ENCODE measurements around the gene COL4A2.

COL4A2 gene

DNA sequence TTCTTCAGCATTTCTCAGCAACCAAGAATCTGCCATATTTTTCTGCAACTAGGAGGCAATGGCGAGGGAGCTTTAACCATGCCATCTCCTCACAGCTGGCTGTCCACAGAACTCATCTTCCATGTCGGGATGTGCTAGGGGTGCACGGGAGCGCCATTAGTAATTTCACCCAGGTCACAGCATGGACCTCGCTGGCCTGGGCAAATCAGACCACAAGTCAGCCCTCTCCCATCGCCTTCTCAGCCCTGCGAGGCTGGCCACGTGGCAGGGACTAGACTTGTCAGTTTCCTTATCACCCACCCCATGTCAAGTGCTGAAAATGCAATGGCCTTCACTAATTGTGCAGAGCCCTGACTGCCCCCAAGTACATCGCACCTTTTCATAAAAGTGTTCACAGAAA, 15.8 kb upstream of the COL4A2 start:
- no peak for DNase-seq

DNA sequence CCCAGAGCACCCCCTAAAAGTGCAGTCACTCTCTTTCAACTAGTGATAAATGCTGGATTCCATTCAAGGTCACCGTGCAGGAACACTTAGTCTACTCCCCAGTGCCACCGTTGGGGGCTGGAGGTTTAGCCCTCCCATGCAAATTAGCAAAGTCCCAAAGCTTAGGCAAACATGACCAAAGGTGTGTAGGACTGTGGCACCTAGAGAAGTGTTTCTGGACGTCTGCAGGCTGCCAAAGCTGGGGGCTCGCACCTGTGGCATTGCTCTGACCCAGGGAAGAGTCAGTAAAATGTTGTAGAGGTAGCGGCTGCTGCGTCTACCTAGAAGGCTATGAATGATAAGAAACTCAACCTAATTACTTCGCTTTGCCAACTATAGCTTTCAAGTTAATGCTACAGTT, 14.0 kb upstream of the COL4A2 start:
- DNase-seq = no peak

DNA sequence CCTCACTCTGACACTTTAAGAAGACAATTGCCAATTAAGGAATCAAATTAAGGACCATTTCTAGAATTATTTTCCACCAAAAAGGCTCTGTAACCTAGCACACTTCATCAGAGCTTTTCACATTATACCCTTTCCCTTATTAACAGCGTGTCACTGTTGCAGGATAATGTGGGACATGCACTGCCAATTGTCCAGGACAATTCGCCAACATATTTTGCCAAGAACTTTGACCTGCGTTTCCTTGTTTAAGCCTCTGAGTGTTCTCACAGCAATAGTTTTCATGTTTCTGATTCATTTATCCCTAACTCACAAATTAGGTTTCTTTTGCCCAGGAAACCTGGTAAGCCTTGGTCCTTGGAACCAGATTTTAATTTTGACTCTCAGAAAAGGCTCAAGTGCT, 13.4 kb upstream of the COL4A2 start:
- no peak for DNase-seq

DNA sequence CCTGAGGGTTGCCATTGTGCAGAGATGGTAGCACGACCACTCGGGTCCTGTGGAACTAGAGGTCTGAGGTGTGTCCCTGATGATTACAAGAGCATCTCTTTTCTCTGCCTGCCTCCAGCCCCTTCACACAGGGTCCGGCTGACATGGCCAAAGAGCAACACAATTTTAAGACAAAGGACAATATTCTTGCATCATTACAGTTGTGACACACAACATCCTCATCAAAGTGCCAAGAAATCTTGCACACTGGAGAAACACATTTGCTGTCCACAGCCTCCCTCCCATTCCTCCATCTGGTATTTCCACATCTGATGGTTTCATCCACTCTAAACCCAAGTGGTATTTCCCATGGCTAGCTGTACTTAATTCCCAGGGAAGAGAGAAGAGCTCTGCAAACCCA, 12.9 kb upstream of the COL4A2 start:
- no peak for DNase-seq

DNA sequence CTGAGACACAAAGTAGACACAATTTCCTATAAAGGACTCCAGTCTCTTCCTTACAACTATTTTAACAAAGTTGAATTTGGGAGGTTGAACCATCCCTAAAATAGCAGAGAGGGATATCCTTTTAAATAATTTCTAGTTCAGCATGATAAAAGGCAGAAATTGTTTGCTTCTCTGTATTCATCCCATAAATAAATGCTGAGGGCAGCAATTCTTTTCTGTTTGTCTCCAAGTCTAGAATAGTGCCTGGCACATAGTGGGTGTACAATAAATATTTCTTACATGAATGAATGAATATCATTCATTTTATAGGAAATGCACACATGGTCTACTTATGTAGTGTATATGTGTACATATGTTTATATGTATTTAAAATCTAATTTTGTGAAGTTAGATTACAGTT, 12.5 kb upstream of the COL4A2 start:
- DNase-seq = no peak

DNA sequence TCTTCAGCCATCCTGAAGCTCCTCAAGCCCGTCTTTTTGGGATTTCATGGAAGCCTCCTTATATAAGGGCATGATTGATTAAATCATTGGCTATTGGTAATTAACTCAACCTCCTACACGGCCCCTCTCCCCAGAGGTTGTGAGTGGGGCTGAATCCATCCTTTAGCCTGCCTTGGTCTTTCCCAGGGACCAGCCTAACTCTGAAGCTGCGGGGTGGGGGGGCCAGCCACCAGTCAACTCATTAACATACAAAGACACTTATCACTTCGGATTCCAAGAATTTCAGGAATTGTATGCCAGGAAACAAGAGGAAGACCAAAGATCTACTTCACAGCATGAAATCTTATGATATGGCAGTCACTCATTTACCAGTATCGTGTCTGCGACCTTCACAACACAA, 10.1 kb upstream of the COL4A2 start:
- DNase-seq = no peak

DNA sequence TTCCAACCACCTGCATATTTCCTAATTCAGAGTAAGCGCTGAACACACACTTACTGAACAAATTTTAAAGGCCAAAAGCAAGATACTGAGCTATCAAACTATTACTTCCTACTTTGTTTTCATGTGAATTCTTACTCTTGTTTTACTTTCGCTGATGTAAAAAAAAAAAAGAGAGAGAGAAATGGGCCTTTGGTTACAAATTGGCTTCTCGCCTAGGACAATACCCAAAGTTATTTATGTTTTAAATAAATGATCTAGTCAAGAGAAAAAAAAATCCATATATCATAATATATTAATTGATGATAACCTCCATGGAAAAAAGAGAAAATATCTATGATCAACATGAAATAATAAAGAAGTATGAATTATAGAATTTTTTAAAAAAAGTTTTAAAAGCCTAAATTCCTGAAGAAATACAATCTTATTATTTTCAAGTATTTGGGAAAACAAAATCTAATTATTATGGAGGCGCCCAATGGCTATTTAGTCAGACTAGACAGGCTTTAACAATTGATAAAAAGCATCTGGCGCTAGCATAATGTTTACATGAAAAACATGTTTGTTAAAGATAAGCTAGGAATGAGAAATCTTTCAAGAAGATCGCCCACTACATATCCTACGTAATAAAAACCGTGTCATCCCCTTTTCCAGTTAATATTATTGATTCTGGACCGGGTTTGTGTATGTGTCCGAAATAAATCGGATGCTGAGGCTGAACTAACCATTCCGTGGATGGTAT, 9.1 kb upstream of the COL4A2 start:
- DNase-seq = no peak

DNA sequence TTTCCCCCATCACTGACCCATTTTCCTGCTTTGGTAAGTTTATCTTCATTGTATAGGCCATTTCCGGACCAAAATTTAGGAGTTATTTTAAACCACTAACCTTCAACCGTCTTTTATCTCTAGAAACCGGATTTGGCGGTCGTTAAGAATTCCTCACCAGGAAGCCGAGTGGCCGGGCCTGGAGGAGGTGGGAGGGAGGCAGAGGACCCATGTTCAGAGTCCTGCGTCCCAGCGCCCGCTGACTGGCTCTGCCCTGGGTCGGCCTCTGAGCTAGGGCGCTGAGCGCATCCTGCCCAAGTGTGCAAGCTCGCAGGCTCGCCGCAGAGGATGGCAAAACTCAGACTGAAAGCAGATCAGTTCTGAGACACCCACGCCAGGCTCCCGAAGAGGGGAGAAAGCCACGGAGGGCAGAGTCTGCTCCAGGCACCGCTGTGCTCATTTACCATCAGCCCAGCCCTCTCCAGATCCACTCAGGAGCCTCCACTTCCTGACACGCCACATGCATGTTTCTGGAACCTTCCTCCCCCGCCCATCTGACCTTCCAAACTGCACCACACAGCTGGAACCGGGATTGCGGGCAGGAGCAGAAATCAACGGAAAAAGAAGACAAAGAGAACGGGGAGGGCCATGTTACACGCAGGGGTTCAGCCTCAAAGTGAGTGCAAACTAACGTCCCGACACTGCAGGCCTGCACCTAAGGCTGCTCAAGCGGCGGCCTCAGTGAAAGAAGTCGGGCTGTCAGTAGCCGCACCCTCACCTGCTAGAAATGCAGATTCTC, 8.4 kb upstream of the COL4A2 start:
- peak; percentile 40 to 50 for DNase-seq

DNA sequence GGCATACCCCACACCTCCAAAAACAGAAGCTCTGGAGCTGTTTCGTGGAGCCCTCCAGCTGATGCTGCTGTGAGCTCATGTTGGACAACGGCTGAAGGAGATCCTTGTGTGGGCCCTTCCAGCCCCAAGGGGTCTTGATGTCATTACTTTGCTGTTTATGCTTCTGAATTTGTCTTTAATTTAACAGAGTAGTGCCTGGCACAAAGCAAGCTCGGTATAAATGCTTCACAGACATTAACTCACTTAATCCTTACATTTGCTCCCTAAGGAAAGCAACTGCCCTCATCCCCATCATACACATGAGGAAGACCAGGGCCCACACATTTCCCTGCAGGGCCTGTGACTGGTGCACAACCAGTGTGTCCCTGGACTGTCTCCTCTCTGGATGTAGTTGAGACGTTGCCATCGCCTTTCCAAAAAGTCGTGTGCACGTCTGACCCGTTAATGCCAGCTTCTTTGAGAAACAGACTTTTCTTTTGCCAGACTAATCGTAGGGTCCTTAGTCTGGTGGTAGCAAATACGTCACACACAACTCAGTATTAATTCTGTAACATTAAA, 7.7 kb upstream of the COL4A2 start:
- DNase-seq = no peak

DNA sequence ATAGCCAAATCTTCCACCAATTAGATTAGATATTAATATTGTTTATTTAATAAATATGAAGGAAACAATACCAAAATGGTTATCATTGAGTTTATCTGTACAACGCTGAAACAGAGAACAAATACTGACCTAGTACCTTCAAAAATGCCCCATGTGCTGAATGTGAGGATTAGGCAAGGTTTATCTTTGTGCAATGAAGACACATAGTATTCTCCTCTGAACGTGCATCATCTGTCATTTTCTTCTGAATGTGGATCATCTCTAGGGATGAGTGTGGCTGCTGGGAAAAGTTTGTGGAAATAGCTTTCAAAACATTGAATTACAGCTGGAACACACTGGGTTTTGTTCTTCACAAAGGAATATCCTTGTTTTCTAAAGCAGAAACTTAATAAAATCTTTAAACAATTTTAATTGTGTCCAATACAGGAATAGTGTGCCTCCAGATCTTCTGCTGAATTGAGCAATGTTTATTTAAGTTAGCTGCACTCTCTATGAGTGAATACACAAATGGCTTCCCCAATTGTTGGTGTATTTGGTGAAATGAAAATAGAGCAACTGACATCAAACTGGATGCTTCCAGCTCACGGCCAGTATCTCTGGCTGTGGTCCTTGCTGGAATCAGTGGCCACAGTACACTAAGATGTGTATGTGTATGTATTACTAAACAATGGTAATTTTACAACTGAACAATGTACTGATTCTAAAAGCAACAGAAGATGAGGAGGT, 6.8 kb upstream of the COL4A2 start:
- no peak for DNase-seq

DNA sequence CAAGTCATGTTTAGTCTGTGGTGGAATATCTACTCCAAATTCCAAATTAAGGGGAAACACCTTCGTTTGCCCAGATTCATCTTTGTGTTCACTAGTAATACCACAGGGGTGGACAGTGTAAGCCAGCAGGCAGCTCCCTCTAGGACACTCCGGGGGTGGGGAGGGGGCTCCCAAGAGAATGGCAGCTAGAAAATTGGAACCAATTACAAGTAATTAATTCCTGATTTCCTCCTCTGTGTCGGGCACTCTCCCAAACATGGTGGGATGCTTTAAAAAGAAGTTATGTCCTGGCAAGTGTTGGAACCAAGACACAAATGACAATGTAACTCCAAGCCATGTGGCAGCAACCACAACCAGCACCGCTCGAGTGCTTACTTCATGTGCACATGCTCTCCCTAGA, 6.0 kb upstream of the COL4A2 start:
- no peak for DNase-seq

DNA sequence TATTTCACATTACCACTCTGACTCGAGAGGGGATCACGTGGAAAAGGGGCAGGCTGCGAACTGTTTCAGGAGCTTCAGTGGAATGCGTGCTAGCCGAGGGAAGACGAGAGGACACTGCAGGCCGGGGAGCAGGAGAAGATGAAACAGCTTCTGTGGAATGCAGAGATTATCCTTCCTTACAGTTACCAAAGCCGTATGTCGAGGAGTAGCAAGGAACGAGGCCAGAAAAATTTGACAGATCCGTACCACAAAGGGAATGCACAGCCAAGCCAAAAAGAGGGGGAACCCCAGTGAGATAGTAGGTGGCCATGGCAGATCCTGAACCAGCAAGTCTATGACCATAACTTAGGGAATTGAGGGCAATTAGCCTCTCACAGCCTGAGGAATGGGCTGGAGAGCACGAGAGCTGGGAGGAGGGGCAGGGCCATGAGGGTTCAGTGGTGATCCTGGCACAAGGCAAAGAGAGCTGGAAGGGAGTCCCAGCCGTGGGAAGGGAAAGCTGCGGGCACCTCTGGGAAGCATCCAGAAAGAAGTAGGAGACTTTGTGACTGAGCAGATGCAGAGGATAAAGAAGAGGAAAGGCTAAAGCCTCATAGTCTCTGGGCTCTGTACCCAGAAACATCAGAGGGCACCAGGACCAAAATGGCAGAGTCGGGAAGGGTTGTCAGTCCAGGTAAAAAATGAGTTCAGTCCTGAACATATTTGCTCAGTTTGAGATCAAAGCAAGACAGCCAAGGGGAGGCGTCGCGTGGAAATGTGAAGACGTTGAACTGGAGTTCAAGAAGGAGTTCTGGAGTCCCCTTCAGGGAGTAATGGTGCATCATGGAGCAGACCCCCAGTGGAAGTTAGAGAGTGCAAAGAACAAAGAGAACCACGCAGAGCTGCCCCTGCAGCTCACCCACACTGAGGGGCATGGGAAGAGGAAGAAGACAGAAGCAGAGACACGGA, 5.2 kb upstream of the COL4A2 start:
- DNase-seq = no peak

DNA sequence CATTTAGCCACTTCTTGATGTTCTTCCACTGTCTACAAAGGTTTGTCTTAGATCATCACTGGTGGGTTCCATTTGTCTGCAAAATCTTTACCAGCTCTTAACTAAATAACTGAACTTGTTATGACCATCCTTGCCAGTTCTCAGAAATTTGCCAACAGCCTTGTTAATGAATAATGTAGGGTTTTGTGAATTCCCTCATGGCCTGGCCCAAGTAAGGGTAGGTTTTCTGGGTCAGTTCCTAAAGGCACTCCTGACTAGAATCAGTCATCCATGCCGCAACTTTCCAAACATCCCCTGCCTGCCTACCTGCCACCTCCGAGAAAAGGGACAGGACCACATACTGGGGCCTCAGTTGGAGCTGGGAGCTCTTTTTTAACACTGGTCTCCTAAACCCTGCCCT, 4.1 kb upstream of the COL4A2 start:
- DNase-seq = no peak

DNA sequence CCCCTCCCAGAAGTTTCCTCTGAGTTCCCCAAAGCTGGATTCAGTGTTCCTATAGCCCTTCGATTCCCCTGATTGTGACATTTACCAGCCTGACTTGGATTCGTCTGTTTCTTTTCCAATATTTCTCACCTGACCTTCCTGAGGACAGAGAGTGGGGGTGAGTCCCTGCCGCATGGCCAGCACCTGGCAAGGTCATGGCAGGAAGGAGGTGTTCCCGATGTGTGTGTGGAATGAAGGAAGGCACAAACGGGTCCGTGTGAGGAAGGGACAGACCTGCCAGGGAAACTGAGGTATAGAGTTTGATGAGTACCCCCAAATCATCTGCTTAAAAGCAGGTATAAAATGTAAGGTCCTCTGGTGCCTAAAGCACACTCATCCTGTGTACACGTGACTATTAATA, 3.4 kb upstream of the COL4A2 start:
- no peak for DNase-seq

DNA sequence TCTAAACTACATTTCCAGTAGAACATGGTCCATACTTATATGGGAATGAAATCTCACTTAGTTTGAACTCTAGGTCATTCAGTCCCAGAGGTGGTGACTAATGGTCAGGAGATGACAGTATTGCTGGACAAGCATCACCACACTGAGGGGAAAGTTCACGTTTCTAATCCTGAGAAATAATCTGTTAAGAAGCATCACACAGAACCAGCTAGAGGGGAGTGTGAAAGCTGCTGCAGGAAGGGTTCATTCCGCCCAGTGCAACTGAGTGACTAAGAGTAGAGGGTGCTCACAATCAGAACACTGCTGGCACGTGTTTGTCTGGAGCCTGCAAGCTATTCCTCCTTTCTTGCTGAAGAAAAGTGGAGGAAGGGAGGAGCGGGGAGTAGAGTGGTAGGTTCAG, 2.8 kb upstream of the COL4A2 start:
- no peak for DNase-seq

DNA sequence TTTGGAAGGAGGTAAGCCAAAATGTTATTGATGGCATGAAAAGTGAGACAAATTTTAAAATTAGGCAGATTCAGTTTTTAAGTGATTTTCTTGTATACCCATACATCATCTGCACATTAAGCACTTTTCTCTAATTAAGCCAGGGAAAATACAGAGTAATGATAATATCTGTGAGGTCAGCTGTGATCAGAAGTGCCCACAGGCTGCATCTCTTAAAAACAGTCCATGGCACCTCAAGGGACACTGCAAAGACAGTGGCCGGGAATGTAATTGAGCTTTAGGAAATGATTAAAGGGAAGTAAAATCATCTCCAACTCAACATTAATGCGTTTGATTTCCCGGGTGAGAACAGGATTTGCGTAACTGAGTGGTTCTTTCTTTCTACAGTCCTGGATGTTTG, 2.1 kb upstream of the COL4A2 start:
- no peak for DNase-seq

DNA sequence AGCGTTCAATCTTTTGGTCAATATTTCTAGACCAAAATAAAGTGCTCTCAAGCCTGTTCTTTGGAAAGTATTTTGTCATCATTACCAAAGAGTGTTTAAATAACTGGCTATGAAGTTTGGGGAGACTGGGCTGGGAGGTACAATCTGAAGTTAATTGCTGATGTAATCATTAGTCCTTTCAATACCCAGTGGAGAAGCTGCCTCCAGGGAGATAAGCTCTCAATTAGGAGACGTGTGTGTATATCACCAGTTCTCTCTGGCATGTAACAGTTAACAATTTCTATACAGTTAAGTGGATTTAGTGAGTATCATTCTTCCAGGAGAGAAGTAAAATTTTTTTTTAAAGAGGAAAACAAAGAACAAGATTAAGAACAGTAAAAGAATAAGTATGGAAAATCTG, 1.5 kb upstream of the COL4A2 start:
- DNase-seq = no peak

DNA sequence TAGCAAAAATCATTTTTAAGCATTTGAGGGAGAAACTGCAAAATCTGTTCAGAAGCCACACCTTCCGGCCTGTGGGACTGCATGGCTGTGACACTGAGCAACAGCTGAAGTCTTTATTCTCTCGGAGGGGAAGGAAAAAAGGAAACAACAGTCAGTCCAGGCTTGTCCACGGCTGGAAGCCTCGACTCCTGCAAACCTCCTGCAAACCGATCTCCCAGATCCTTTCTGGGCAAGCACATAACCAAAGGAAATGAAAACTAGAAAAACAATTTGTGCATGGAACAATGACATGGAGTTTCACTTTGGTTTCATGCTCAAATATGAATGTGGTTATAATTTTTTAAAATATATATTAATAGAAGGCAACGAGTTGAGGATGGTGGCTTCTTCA, 1.1 kb upstream of the COL4A2 start:
- no peak for DNase-seq

DNA sequence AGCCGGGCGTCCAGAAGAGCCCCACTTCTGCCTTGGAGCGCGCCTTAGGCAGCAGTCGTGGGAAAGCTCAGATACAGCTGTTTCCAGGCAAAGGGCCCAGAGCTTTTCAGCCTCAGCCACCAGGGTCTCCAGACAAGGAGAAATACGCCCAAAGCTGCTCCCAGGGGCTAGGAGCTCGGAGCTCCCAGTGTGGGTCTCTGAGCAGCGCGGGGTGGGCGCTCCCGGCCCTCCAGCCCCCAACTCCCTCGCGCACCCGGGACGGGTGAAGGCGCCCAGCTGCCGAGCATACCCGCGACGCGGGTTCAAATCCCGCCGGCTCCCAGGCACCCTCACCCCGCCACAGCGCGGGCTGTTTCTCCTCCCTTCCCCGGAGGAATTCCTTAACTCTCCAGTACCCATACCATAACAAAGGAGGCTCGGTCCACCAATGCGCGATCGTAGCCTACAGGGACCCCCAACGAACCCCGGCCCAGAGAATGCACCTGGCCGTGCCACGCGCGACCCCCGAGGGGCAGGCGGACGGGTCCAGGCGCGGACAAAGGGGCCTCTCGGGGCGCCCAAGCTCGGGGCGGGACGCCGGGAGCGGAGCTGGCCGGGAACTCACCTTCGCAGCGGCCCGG, 634 bp upstream of the COL4A2 start:
- DNase-seq = no peak

DNA sequence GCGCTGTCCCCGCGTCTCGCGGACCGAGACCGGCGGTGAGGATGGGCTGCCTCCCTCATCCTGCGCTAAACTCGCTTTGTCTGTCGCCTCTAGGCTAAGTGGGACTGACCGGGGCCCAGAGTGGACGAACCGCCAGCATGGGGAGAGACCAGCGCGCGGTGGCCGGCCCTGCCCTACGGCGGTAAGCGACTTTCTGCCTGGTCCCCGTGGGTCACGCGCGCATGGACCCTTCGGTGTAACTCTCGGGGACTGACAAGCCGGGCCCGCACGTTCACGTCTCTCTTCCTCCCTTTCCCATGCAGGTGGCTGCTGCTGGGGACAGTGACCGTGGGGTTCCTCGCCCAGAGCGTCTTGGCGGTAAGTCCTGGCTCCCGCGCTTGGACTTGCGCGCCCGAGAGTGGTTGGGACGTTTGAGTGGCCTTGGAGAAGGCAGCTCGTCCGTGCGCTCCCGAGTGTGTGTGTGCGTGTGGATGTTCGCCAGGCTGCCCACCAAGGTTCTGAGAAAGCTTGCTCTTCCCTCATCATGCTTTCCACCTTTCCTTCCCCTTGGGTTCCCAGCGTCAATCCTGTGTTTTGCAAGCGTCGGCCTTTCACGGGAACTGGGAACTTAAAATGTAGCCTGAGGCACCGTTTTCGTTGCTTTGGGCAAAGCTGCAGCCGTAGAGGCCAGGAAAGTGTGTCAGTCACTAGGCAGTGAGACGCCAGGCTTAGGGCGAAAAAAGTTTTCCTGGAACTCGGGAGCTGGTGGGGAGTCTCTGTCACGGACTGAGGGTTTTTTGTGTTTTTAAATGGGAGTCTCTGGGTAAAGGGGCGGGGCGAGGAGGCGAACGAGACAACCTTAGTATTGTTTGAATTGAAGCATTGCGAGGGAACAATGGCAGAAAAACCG, 927 bp downstream of the COL4A2 start:
- DNase-seq = no peak

All from activated CD4-positive, alpha-beta T cell treated with anti-CD3 and anti-CD28 coated beads, Interleukin-2, amount 50 U/mL, for 48 hours (primary cell).